22Rv1 (cell line): Measurements from ENCODE around the gene CD1C.
"Not testable (repeated sequence)": the region's sequence is repeated elsewhere in the genome, so short reads cannot be mapped to it uniquely, and the experiment has no call there.

Experiments used
- H3K27ac ChIP-seq: fragments of 450-650 bp; 2 replicates; pipeline ENCODE4 v1.5.1; 2017
- ZFX ChIP-seq: fragments of 450-650 bp; IDR thresholded peaks from 2 replicates; pipeline ENCODE4 v1.6.1; 2017; ENCODE audit warnings: antibody characterized with exemption, borderline replicate concordance
- TF ChIP-seq, protein P1 (sequence below): fragments of 450-650 bp; IDR thresholded peaks from 2 replicates; pipeline ENCODE4 v1.5.1; 2017; ENCODE audit warnings: mild to moderate bottlenecking

Gene CD1C

DNA sequence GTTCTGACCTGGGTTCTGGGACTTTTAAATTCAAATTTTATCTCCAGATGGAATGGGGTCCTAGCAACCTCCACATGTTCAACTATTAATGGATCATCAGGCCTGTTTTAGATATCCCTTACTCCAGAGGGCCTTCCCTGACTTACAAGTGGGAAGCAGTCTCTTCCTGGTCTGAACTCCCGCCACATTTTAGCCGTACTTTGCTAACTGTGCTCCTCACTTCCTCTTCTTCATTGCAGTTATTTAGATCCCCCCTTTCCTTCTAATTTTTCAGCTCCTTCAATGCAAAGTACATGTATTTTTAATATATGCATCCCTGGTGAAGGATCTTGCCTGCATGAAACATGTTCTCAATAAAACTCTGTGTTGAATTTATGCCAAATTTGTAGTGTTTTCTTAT, 31.8 kb upstream of the CD1C start:
- no peak for TF ChIP-seq ZFX
- TF ChIP-seq, protein P1, sequence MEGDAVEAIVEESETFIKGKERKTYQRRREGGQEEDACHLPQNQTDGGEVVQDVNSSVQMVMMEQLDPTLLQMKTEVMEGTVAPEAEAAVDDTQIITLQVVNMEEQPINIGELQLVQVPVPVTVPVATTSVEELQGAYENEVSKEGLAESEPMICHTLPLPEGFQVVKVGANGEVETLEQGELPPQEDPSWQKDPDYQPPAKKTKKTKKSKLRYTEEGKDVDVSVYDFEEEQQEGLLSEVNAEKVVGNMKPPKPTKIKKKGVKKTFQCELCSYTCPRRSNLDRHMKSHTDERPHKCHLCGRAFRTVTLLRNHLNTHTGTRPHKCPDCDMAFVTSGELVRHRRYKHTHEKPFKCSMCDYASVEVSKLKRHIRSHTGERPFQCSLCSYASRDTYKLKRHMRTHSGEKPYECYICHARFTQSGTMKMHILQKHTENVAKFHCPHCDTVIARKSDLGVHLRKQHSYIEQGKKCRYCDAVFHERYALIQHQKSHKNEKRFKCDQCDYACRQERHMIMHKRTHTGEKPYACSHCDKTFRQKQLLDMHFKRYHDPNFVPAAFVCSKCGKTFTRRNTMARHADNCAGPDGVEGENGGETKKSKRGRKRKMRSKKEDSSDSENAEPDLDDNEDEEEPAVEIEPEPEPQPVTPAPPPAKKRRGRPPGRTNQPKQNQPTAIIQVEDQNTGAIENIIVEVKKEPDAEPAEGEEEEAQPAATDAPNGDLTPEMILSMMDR = no peak
- no peak overlapping the region for H3K27ac ChIP-seq

DNA sequence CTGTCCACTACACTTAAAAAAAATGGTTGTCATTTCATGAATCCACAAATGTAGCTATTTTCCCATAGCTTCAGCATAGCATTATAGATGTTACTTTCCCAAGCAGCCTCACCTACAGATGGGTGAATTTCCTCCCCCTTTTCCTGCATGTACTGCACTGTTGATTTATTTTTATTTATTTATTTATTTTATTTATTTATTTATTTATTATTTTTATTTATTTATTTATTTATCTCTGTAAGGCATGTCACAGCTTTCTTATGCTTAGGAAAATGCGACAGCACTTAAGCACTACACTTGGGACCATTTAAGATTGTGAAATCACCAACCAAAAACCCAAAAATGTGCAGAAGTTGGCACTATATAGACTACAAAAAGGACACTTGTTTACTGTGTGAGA, 30.6 kb upstream of the CD1C start:
- TF ChIP-seq, protein P1 = no peak
- TF ChIP-seq ZFX = no peak
- H3K27ac ChIP-seq = no peak overlapping the region

DNA sequence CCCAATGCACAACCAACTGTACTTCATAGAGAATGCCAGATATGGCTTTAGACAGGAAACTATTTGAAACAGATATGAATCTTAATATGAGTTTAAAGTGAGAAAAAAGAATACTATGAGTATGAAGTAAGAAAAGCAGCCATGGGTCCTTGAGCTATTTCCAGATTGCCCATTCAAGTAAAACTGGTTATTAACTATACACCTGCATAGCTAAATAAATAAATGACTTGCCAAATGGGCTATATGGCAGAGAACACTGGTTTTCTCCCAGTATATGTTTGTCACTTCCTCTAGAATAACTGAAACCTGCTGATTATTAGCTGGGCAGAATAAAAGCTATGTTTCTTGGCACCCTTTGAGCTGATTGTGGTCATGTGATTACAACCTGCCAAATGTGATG, 17.0 kb upstream of the CD1C start:
- no peak overlapping the region for H3K27ac ChIP-seq
- TF ChIP-seq ZFX = no peak
- TF ChIP-seq, protein P1 = no peak

DNA sequence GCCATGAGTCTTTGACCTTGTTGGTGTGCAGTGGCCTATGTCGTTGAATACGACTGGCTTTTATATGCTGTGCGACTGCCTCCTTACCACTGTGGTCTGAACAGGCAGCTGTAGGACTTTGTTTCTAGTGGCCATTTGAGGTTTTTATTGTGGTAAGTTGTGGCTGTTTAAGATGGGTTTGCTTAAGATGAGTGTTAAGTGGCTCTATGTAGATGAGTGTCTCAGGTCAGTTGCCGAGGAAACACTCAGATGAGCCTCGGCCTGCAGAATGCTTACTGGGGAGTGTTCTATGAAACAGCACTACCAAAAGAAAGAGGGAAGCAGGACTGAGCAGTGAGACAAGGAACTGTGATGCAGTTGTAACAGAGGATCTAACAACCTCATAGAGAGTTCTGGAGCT, 14.9 kb upstream of the CD1C start:
- TF ChIP-seq ZFX = no peak
- TF ChIP-seq, protein P1 = no peak
- no peak overlapping the region for H3K27ac ChIP-seq

DNA sequence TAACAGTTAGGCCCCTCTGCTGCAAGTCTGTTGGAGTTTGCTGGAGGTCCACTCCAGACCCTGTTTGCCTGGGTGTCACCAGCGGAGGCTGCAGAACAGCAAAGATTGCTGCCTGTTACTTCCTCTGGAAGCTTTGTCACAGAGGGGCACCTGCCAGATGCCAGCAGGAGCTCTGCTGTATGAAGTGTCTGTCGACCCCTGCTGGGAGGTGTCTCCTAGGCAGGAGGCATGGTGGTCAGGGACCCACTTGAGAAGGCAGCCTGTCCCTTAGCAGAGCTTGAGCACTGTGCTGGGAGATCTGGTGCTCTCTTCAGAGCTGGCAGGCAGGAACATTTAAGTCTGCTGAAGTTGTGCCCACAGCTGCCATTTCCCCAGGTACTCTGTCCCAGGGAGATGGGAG, 7.3 kb upstream of the CD1C start:
- not testable (repeated sequence) for H3K27ac ChIP-seq

DNA sequence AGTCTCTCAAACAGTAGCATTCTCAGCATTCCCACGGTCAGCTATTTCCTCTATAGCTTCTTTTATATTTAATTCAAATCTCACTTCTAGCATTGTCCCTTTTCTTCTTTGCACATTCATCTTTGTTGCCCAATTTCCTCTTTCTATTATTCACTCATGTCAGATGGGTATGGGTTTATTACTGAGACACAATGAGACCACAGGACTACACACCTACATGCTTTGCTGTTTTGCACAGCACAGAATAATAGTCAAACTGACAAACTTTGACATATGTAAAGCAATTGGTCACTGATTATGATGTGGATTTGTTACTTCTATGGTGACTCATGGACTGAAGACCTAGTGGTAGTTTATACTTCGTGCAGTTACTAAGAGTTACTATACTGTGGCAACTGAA, 5.8 kb upstream of the CD1C start:
- TF ChIP-seq ZFX = no peak
- TF ChIP-seq, protein P1 = no peak
- no peak overlapping the region for H3K27ac ChIP-seq

DNA sequence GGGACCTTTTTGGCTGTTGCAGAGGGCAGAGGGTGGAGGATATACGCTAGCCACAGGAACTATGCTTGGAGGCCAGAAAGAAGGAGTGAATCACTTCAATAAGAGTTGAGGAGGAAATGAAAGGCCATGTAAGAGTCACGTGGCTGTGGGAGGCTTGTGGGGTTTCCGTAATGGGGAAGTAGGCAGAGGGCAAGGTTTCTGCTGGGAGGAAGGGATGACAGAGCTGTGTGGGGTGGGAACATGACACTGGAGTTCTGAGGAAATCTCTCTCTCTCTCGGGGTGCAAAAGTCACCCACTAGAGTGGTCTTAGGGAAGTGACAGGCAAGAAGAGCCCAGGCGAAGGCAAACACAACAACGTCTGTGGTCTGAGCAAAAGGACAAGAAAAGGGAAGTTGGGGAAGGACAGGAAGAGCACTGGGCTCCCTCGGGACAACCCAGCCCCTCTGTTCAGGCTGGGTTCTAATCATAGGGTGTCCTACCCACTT, 3.9 kb upstream of the CD1C start:
- H3K27ac ChIP-seq = no peak overlapping the region
- TF ChIP-seq, protein P1 = no peak
- no peak for TF ChIP-seq ZFX

DNA sequence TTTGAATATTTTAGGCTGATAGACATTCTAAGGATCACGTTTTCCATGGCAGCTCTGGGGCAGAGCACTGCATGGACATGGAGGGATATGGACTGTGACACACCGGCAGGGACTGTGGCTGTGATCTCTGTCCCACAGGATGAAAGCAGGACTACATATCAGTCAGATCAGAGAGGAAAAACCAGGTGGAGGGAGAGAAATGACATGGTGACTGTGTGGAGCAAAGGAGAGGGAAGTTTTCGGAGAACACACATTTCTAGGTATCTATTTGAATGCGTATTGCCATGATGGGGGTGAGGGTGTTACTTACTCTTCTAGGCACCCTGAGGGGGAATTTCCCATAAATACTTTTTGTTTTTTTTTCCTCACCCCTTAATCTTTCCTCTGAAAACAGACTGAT, 3.2 kb upstream of the CD1C start:
- TF ChIP-seq, protein P1 = no peak
- TF ChIP-seq ZFX = no peak
- H3K27ac ChIP-seq = no peak overlapping the region
